ENCODE results near the gene NLRC4. TPM values are rescaled to one million over a fixed set of nuclear protein-coding genes. Genes with fewer than 3 reads are reported as not detected.

NLRC4 gene
- total RNA-seq, 6 experiments from 2014 or later, result 0.56 to 1.9 (median 0.81) TPM

GRCh38 chr2:32250290-32250689 is 14.4 kb downstream of the NLRC4 start:
- intact Hi-C loops (cut with DNase I), result no loop called here
- Histone ChIP-seq H3K9me3 (no peaks in the 10 kb centered on the region), H3K27ac (no peak overlapping the region), H3K4me1 (no peaks in the 10 kb centered on the region), H3K36me3 (no peaks in the 10 kb centered on the region), H3K4me3 (no peak overlapping the region), H3K27me3 (no peaks in the 10 kb centered on the region)
- TF ChIP-seq POLR2A (IDR thresholded peaks at IDR 0.05) (no peak), CTCF (IDR thresholded peaks at IDR 0.05) (no peak)
- WGBS (ENCODE audit: insufficient coverage, low coverage, low lambda C conversion rate, missing lambda C conversion rate), result 63% methylated on average over 9 of the region's 10 CpGs
- DNase-seq, result no peak
- no peak for ATAC-seq

GRCh38 chr2:32249731-32250236 is 14.9 kb downstream of the NLRC4 start:
- no peak for DNase-seq
- H3K9me3 ChIP-seq, result no peaks in the 10 kb centered on the region
- 89% methylated on average over 2 of the region's 2 CpGs for WGBS (ENCODE audit: insufficient coverage, low coverage, low lambda C conversion rate, missing lambda C conversion rate)
- ATAC-seq, result no peak
- no peaks in the 10 kb centered on the region for H3K27me3 ChIP-seq
- intact Hi-C loops (cut with DNase I), result no loop called here
- no peak for TF ChIP-seq POLR2A (IDR thresholded peaks at IDR 0.05)
- no peak for TF ChIP-seq CTCF (IDR thresholded peaks at IDR 0.05)
- no peaks in the 10 kb centered on the region for H3K36me3 ChIP-seq
- no peak overlapping the region for H3K4me3 ChIP-seq
- H3K27ac ChIP-seq, result no peak overlapping the region
- H3K4me1 ChIP-seq, result no peaks in the 10 kb centered on the region

- no peak for ATAC-seq
- no peak overlapping the region for H3K4me3 ChIP-seq
These were observed 16.4 kb downstream of the NLRC4 start for GRCh38 chr2:32248299-32248698.

GRCh38 chr2:32246911-32247310 is 17.8 kb downstream of the NLRC4 start:
- no peaks in the 10 kb centered on the region for H3K36me3 ChIP-seq
- intact Hi-C loops (cut with DNase I), result no loop called here
- no peak for TF ChIP-seq CTCF (IDR thresholded peaks at IDR 0.05)
- no peak for TF ChIP-seq POLR2A (IDR thresholded peaks at IDR 0.05)
- H3K4me3 ChIP-seq, result no peak overlapping the region
- ATAC-seq, result no peak
- no peaks in the 10 kb centered on the region for H3K27me3 ChIP-seq
- DNase-seq, result no peak
- no peaks in the 10 kb centered on the region for H3K4me1 ChIP-seq
- no peaks in the 10 kb centered on the region for H3K9me3 ChIP-seq
- WGBS (ENCODE audit: insufficient coverage, low coverage, low lambda C conversion rate, missing lambda C conversion rate), result 85% methylated on average over 4 of the region's 4 CpGs
- no peak overlapping the region for H3K27ac ChIP-seq

More at GRCh38 chr2:32248299-32248698, 16.4 kb downstream of the NLRC4 start:
- H3K4me1 ChIP-seq, result no peaks in the 10 kb centered on the region
- no peaks in the 10 kb centered on the region for H3K27me3 ChIP-seq
- 97% methylated on average over 3 of the region's 3 CpGs for WGBS (ENCODE audit: insufficient coverage, low coverage, low lambda C conversion rate, missing lambda C conversion rate)
- TF ChIP-seq POLR2A (IDR thresholded peaks at IDR 0.05) (no peak), CTCF (IDR thresholded peaks at IDR 0.05) (no peak)
- H3K9me3 ChIP-seq, result no peaks in the 10 kb centered on the region
- intact Hi-C loops (cut with DNase I), result no loop called here
- DNase-seq, result no peak
- H3K27ac ChIP-seq, result no peak overlapping the region
- no peaks in the 10 kb centered on the region for H3K36me3 ChIP-seq

- H3K27me3 ChIP-seq, result no peaks in the 10 kb centered on the region
- H3K9me3 ChIP-seq, result no peaks in the 10 kb centered on the region
- no peak overlapping the region for H3K4me3 ChIP-seq
- DNase-seq (no peak), ATAC-seq (no peak)
- no peaks in the 10 kb centered on the region for H3K4me1 ChIP-seq
- TF ChIP-seq POLR2A (IDR thresholded peaks at IDR 0.05), result no peak
- no peak for TF ChIP-seq CTCF (IDR thresholded peaks at IDR 0.05)
- no peaks in the 10 kb centered on the region for H3K36me3 ChIP-seq
- intact Hi-C loops (cut with DNase I), result no loop called here
- 98% methylated on average over 3 of the region's 3 CpGs for WGBS (ENCODE audit: insufficient coverage, low coverage, low lambda C conversion rate, missing lambda C conversion rate)
- no peak overlapping the region for H3K27ac ChIP-seq
These were observed 22.4 kb downstream of the NLRC4 start for GRCh38 chr2:32242331-32242730.

Measured in right lobe of liver (tissue), 6 donors.